Superior temporal gyrus (tissue), 1 donor: ENCODE data around the gene RIPK4.

Source experiments
- DNase-seq: peaks from one replicate; pipeline ENCODE4 v3.0.0-alpha.2; 2016; ENCODE audit errors: extremely low spot score

Gene RIPK4

GRCh38 chr21:41753006-41753898 is 13.6 kb downstream of the RIPK4 start:
- DNase-seq = no peak

- no peak for DNase-seq
Measured at GRCh38 chr21:41752231-41752681, 14.6 kb downstream of the RIPK4 start.

GRCh38 chr21:41751611-41752011 is 15.2 kb downstream of the RIPK4 start:
- DNase-seq = no peak

- DNase-seq = no peak
Measured at GRCh38 chr21:41750532-41751151, 16.2 kb downstream of the RIPK4 start.

- DNase-seq = no peak
Measured at GRCh38 chr21:41750051-41750450, 16.8 kb downstream of the RIPK4 start.

- no peak for DNase-seq
Measured at GRCh38 chr21:41749286-41749685, 17.6 kb downstream of the RIPK4 start.

GRCh38 chr21:41747943-41748738 is 18.7 kb downstream of the RIPK4 start:
- DNase-seq = no peak

- DNase-seq = no peak
Measured at GRCh38 chr21:41746744-41747006, 20.2 kb downstream of the RIPK4 start.

GRCh38 chr21:41745971-41746743 is 20.7 kb downstream of the RIPK4 start:
- DNase-seq = no peak

GRCh38 chr21:41745026-41745820 is 21.6 kb downstream of the RIPK4 start:
- no peak for DNase-seq

GRCh38 chr21:41744028-41744930 is 22.6 kb downstream of the RIPK4 start:
- DNase-seq = no peak

- no peak for DNase-seq
Measured at GRCh38 chr21:41743321-41744027, 23.4 kb downstream of the RIPK4 start.

GRCh38 chr21:41742073-41742875 is 24.6 kb downstream of the RIPK4 start:
- no peak for DNase-seq

GRCh38 chr21:41741253-41742072 is 25.4 kb downstream of the RIPK4 start:
- DNase-seq = no peak

GRCh38 chr21:41740604-41741252 is 26.1 kb downstream of the RIPK4 start:
- DNase-seq = no peak

GRCh38 chr21:41739936-41740335 is 26.9 kb downstream of the RIPK4 start:
- DNase-seq = no peak

GRCh38 chr21:41739011-41739410 is 27.8 kb downstream of the RIPK4 start:
- no peak for DNase-seq
